Measurements from ENCODE around the gene IMPA2.

- TF ChIP-seq, protein P1, sequence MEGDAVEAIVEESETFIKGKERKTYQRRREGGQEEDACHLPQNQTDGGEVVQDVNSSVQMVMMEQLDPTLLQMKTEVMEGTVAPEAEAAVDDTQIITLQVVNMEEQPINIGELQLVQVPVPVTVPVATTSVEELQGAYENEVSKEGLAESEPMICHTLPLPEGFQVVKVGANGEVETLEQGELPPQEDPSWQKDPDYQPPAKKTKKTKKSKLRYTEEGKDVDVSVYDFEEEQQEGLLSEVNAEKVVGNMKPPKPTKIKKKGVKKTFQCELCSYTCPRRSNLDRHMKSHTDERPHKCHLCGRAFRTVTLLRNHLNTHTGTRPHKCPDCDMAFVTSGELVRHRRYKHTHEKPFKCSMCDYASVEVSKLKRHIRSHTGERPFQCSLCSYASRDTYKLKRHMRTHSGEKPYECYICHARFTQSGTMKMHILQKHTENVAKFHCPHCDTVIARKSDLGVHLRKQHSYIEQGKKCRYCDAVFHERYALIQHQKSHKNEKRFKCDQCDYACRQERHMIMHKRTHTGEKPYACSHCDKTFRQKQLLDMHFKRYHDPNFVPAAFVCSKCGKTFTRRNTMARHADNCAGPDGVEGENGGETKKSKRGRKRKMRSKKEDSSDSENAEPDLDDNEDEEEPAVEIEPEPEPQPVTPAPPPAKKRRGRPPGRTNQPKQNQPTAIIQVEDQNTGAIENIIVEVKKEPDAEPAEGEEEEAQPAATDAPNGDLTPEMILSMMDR (IDR thresholded peaks at IDR 0.05), result no peak
- TF ChIP-seq POLR2A (IDR thresholded peaks at IDR 0.05), result no peak
These were observed 45.3 kb downstream of the IMPA2 start for GRCh38 chr18:12026562-12026961.
